ENCODE results near the gene FAM81B. TPM values are rescaled to one million over a fixed set of nuclear protein-coding genes. Genes with fewer than 3 reads are reported as not detected.

The FAM81B gene
- total RNA-seq, 6 donors from 2014 or later, result 0.66 to 44.0 (median 3.2) TPM

DNA sequence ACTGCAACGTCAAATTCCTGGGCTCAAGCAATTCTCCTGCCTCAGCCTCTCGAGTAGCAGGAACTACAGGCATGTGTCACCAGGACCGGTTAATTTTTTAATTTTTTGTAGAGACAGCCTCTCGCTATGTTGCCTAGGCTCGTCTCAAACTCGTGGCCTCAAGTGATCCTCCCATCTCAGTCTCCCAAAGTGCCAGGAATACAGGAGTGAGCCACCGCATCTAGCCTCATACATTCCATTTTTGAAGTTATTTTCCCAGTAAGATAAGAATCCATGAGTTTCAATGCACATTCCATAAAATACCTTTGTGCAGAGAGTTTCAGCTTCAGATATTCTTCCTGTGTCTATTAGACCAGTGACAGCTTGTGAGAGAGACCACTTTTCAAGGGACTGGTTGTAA is 93.3 kb downstream of the FAM81B start:
- Histone ChIP-seq H3K4me1 (no peaks in the 10 kb centered on the region), H3K36me3 (peaks cover 22 to 91% (median 40%) of the 10 kb centered on the region in 4 donors), H3K27me3 (no peaks in the 10 kb centered on the region), H3K4me3 (no peak overlapping the region), H3K27ac (no peak overlapping the region), H3K9me3 (peaks cover 5 to 13% (median 9%) of the 10 kb centered on the region in 4 donors)
- ATAC-seq (ENCODE audit: low FRiP score in 2 of 2) (no peak), DNase-seq (no peak)
- TF ChIP-seq, protein P1, sequence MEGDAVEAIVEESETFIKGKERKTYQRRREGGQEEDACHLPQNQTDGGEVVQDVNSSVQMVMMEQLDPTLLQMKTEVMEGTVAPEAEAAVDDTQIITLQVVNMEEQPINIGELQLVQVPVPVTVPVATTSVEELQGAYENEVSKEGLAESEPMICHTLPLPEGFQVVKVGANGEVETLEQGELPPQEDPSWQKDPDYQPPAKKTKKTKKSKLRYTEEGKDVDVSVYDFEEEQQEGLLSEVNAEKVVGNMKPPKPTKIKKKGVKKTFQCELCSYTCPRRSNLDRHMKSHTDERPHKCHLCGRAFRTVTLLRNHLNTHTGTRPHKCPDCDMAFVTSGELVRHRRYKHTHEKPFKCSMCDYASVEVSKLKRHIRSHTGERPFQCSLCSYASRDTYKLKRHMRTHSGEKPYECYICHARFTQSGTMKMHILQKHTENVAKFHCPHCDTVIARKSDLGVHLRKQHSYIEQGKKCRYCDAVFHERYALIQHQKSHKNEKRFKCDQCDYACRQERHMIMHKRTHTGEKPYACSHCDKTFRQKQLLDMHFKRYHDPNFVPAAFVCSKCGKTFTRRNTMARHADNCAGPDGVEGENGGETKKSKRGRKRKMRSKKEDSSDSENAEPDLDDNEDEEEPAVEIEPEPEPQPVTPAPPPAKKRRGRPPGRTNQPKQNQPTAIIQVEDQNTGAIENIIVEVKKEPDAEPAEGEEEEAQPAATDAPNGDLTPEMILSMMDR (IDR thresholded peaks at IDR 0.05), result no peak
- TF ChIP-seq POLR2A (IDR thresholded peaks at IDR 0.05) (no peak), EP300 (IDR thresholded peaks at IDR 0.05) (no peak), POLR2AphosphoS5 (IDR thresholded peaks at IDR 0.05) (no peak)
- 92 to 95% methylated on average over 7 of the region's 7 CpGs for WGBS, 2 donors

DNA sequence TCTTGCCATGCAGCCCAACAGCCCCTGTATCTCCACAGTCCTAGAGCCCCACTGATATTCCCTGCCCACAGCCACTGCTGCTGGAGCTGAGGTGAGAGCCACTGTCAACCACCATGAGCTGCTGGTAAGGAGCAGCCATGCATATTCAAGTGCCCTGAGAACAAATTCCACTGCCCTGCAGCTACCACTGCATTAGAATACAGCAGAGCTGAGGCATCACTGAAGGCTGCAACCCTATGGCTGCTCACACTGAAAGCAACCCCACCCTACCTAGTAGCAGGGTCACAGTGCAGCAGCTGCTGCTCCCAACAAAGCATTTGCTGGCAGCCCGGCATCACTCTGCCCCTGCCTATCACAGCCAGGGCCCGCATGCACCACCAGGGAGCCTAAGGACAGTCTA is 95.0 kb downstream of the FAM81B start:
- peaks cover 35 to 99% (median 48%) of the 10 kb centered on the region in 4 donors for H3K36me3 ChIP-seq
- peaks cover 5 to 13% (median 9%) of the 10 kb centered on the region in 4 donors for H3K9me3 ChIP-seq
- no peak for TF ChIP-seq EP300 (IDR thresholded peaks at IDR 0.05)
- TF ChIP-seq, protein P1 (IDR thresholded peaks at IDR 0.05), result no peak
- no peak for TF ChIP-seq POLR2AphosphoS5 (IDR thresholded peaks at IDR 0.05)
- no peak for TF ChIP-seq POLR2A (IDR thresholded peaks at IDR 0.05)
- H3K4me3 ChIP-seq, result no peak overlapping the region
- no peaks in the 10 kb centered on the region for H3K27me3 ChIP-seq
- no peak for DNase-seq
- no peaks in the 10 kb centered on the region for H3K4me1 ChIP-seq
- no peak for ATAC-seq (ENCODE audit: low FRiP score in 2 of 2)
- WGBS, 2 donors, result no CpG with 5 or more reads among the region's 2 CpGs
- H3K27ac ChIP-seq, result no peak overlapping the region

- Histone ChIP-seq H3K4me1 (no peaks in the 10 kb centered on the region), H3K9me3 (peaks cover 5 to 13% (median 9%) of the 10 kb centered on the region in 4 donors), H3K27ac (no peak overlapping the region), H3K36me3 (peaks cover 28 to 92% (median 45%) of the 10 kb centered on the region in 4 donors), H3K27me3 (no peaks in the 10 kb centered on the region), H3K4me3 (no peak overlapping the region)
- TF ChIP-seq EP300 (IDR thresholded peaks at IDR 0.05), result no peak
- TF ChIP-seq, protein P1 (IDR thresholded peaks at IDR 0.05), result no peak
- TF ChIP-seq POLR2A (IDR thresholded peaks at IDR 0.05), result no peak
- TF ChIP-seq POLR2AphosphoS5 (IDR thresholded peaks at IDR 0.05), result no peak
- ATAC-seq (ENCODE audit: low FRiP score in 2 of 2) (no peak), DNase-seq (no peak)
Observed at GRCh38 chr5:95487880-95488279, 96.7 kb downstream of the FAM81B start.

Other genes starting within 250 kb of the FAM81B start
- 10 to 100 TPM; 30.4 to 43.8 (median 38.3) TPM for gene MCTP1, start 106.3 kb upstream of the FAM81B start, total RNA-seq
- gene SKIC3, start 163.6 kb downstream of the FAM81B start, total RNA-seq, result 100 to 1,000 TPM in 1 of 6 donors, 10 to 100 TPM in 5; 42.5 to 101 (median 54.0) TPM
- gene ARSK, start 163.7 kb downstream of the FAM81B start, total RNA-seq, result 10 to 100 TPM in 1 of 6 donors, 1 to 10 TPM in 5; 2.1 to 11.0 (median 3.9) TPM
- gene GPR150, start 228.7 kb downstream of the FAM81B start, total RNA-seq, result 1 to 10 TPM in 1 of 6 donors, under 1 TPM in 2, not detected in 3; 0.30 to 2.0 (median 0.74) TPM